Epithelial cell of proximal tubule (primary cell): Measurements from ENCODE around the gene GRID1. TPM values are rescaled to one million over a fixed set of nuclear protein-coding genes. Genes with fewer than 3 reads are reported as not detected.

Source experiments
- DNase-seq: peaks from one replicate; pipeline ENCODE4 v3.0.0-alpha.2; 2011; ENCODE audit warnings: low read depth
- H3K4me3 ChIP-seq: 2 replicates; pipeline ENCODE4 v1.5.1; 2011; ENCODE audit warnings: low read depth, mild to moderate bottlenecking, low read length
- CTCF ChIP-seq: conservative IDR thresholded peaks from 2 replicates; pipeline ENCODE4 v1.5.1; 2012; ENCODE audit warnings: low read depth, mild to moderate bottlenecking, low read length
- total RNA-seq: library from RNA; depleted of rRNA; stranded (reverse); fragments of >200 nt; gene quantifications from 2 replicates; pipeline ENCODE4 v1.2.3, GENCODE V29; 2015

The GRID1 gene
- total RNA-seq, 1 donor from 2014 or later, result 0.52 TPM

GRCh38 chr10:85557077-85557476 lies 809.5 kb downstream of the GRID1 start:
- TF ChIP-seq CTCF, result no peak
- no peak overlapping the region for H3K4me3 ChIP-seq
- DNase-seq, result peak; percentile 78

Other genes with a start within 250 kb of the GRID1 start
- 27.6 and 28.2 TPM in 2 replicates for gene WAPL, start 155.0 kb upstream of the GRID1 start, total RNA-seq